Measurements from ENCODE around the gene SHC4.

SHC4 gene

GRCh38 chr15:48945386-48945785 lies 18.3 kb downstream of the SHC4 start:
- H4K20me1 ChIP-seq (ENCODE audit: low read depth, low read length), result no peaks in the 10 kb centered on the region
- no peak overlapping the region for H3K4me3 ChIP-seq (ENCODE audit: insufficient read depth, low read length, poor library complexity, severe bottlenecking)
- H3K9ac ChIP-seq (ENCODE audit: low read length), result no peak overlapping the region
- no peak overlapping the region for H3K4me2 ChIP-seq (ENCODE audit: low read depth, low read length, poor library complexity, severe bottlenecking)
- no peaks in the 10 kb centered on the region for H3K9me3 ChIP-seq (ENCODE audit: insufficient read depth, low read length)
- TF ChIP-seq CTCF (IDR thresholded peaks at IDR 0.05; ENCODE audit: insufficient read depth, low read length, poor library complexity, severe bottlenecking) (no peak), EZH2phosphoT487 (conservative IDR thresholded peaks at IDR 0.05; ENCODE audit: low read length) (no peak)
- H3K27ac ChIP-seq (ENCODE audit: low read depth, low read length), result no peak overlapping the region
- H3K27me3 ChIP-seq (ENCODE audit: low read length), result no peaks in the 10 kb centered on the region
- H2AFZ ChIP-seq (ENCODE audit: low read depth, low read length, severe bottlenecking), result no peak overlapping the region
- no peaks in the 10 kb centered on the region for H3K36me3 ChIP-seq (ENCODE audit: low read length)
- no peaks in the 10 kb centered on the region for H3K9me2 ChIP-seq (replicated peaks; ENCODE audit: insufficient read depth, low read length)
- no peaks in the 10 kb centered on the region for H3F3A ChIP-seq (ENCODE audit: insufficient read depth)
- no peaks in the 10 kb centered on the region for H3K79me2 ChIP-seq (ENCODE audit: insufficient read depth, low read length)

GRCh38 chr15:48941904-48942303 lies 21.8 kb downstream of the SHC4 start:
- H4K20me1 ChIP-seq (ENCODE audit: low read depth, low read length), result no peaks in the 10 kb centered on the region
- no peak overlapping the region for H2AFZ ChIP-seq (ENCODE audit: low read depth, low read length, severe bottlenecking)
- H3K27me3 ChIP-seq (ENCODE audit: low read length), result no peaks in the 10 kb centered on the region
- H3K4me2 ChIP-seq (ENCODE audit: low read depth, low read length, poor library complexity, severe bottlenecking), result no peak overlapping the region
- TF ChIP-seq EZH2phosphoT487 (conservative IDR thresholded peaks at IDR 0.05; ENCODE audit: low read length) (no peak), CTCF (IDR thresholded peaks at IDR 0.05; ENCODE audit: insufficient read depth, low read length, poor library complexity, severe bottlenecking) (no peak)
- no peaks in the 10 kb centered on the region for H3F3A ChIP-seq (ENCODE audit: insufficient read depth)
- no peak overlapping the region for H3K4me3 ChIP-seq (ENCODE audit: insufficient read depth, low read length, poor library complexity, severe bottlenecking)
- H3K79me2 ChIP-seq (ENCODE audit: insufficient read depth, low read length), result no peaks in the 10 kb centered on the region
- no peaks in the 10 kb centered on the region for H3K9me2 ChIP-seq (replicated peaks; ENCODE audit: insufficient read depth, low read length)
- no peak overlapping the region for H3K9ac ChIP-seq (ENCODE audit: low read length)
- no peaks in the 10 kb centered on the region for H3K9me3 ChIP-seq (ENCODE audit: insufficient read depth, low read length)
- H3K27ac ChIP-seq (ENCODE audit: low read depth, low read length), result no peak overlapping the region
- no peaks in the 10 kb centered on the region for H3K36me3 ChIP-seq (ENCODE audit: low read length)

- Histone ChIP-seq H2AFZ (ENCODE audit: low read depth, low read length, severe bottlenecking) (no peak overlapping the region), H3K9me3 (ENCODE audit: insufficient read depth, low read length) (no peaks in the 10 kb centered on the region), H3K4me3 (ENCODE audit: insufficient read depth, low read length, poor library complexity, severe bottlenecking) (no peak overlapping the region), H3K9ac (ENCODE audit: low read length) (no peak overlapping the region), H3F3A (ENCODE audit: insufficient read depth) (no peaks in the 10 kb centered on the region), H3K27me3 (ENCODE audit: low read length) (no peaks in the 10 kb centered on the region), H3K27ac (ENCODE audit: low read depth, low read length) (no peak overlapping the region), H3K4me2 (ENCODE audit: low read depth, low read length, poor library complexity, severe bottlenecking) (no peak overlapping the region), H4K20me1 (ENCODE audit: low read depth, low read length) (no peaks in the 10 kb centered on the region), H3K79me2 (ENCODE audit: insufficient read depth, low read length) (no peaks in the 10 kb centered on the region), H3K9me2 (replicated peaks; ENCODE audit: insufficient read depth, low read length) (no peaks in the 10 kb centered on the region), H3K36me3 (ENCODE audit: low read length) (no peaks in the 10 kb centered on the region)
- TF ChIP-seq EZH2phosphoT487 (conservative IDR thresholded peaks at IDR 0.05; ENCODE audit: low read length) (no peak), CTCF (IDR thresholded peaks at IDR 0.05; ENCODE audit: insufficient read depth, low read length, poor library complexity, severe bottlenecking) (no peak)
Measured at GRCh38 chr15:48940508-48940907, 23.2 kb downstream of the SHC4 start.

Data from SU-DHL-6 (cell line).